T-cell (primary cell): Measurements from ENCODE around the gene CD34. TPM values are rescaled to one million over a fixed set of nuclear protein-coding genes. Genes with fewer than 3 reads are reported as not detected.

Experiments used
- ATAC-seq, 4 experiments: fragments of 200-7000 bp in 3 of 4; fragments of 150-1000 bp in 1 of 4; cut with Tn5 transposase; replicated peaks in 1 of 4; 1 replicate in 3 of 4; 2 replicates in 1 of 4; pipeline ENCODE4 v1.10.0; 2021; ENCODE audit warnings: moderate library complexity in 3 of 4, mild to moderate bottlenecking in 2 of 4, moderate number of reproducible peaks in 1 of 4
- CTCF ChIA-PET, 2 donors: fragments of 300-600 bp; sonication (Branson Sonifier 250); formaldehyde crosslinking; loops; one replicate each; lab custom pipeline; 2022; ENCODE audit warnings: antibody characterized with exemption in 2 of 2; lab: Charles Lee
- POLR2A ChIA-PET, 2 donors: fragments of 300-600 bp; sonication (Branson Sonifier 250); formaldehyde crosslinking; loops; one replicate each; lab custom pipeline; 2022; ENCODE audit warnings: antibody characterized with exemption in 2 of 2; lab: Charles Lee
- DNase-seq, 35 experiments: peaks; one replicate each; pipeline versions ENCODE4 v3.0.0 to v3.0.0-alpha.2; 2013 to 2023
- H3K27ac ChIP-seq: one replicate; pipeline ENCODE4 v1.5.1; 2013; ENCODE audit warnings: low read length
- H3K27me3 ChIP-seq, 2 experiments: replicated peaks in 1 of 2; 1 replicate in 1 of 2; 2 replicates in 1 of 2; pipeline versions ENCODE4 v1.6.1 to v1.7.0; 2013; ENCODE audit warnings: low read length in 1 of 2, mixed read lengths in 1 of 2; ENCODE audit not compliant: control insufficient read depth in 2 of 2, insufficient read depth in 2 of 2; ENCODE audit errors: extremely low read depth in 1 of 2
- H3K36me3 ChIP-seq, 2 donors: 1 replicate in 1 of 2; 2 replicates in 1 of 2; pipeline versions ENCODE4 v1.6.1 to v1.7.0; 2013; ENCODE audit warnings: low read length in 1 of 2; ENCODE audit not compliant: control insufficient read depth in 2 of 2, insufficient read depth in 1 of 2; ENCODE audit errors: extremely low read depth in 1 of 2
- H3K4me1 ChIP-seq, 2 experiments: 1 replicate in 1 of 2; 2 replicates in 1 of 2; pipeline versions ENCODE4 v1.6.1 to v1.7.0; 2013; ENCODE audit warnings: low read length in 2 of 2, mixed read lengths in 1 of 2; ENCODE audit not compliant: insufficient read depth in 2 of 2, control insufficient read depth in 1 of 2; ENCODE audit errors: extremely low read depth in 1 of 2
- H3K4me3 ChIP-seq, 2 donors: 1 replicate in 1 of 2; 2 replicates in 1 of 2; pipeline versions ENCODE4 v1.5.1 to v1.7.0; 2013; ENCODE audit warnings: mild to moderate bottlenecking in 2 of 2, low read length in 1 of 2, moderate library complexity in 1 of 2; ENCODE audit not compliant: control insufficient read depth in 1 of 2; ENCODE audit errors: extremely low read depth in 1 of 2
- H3K9me3 ChIP-seq: 2 replicates; pipeline ENCODE4 v1.7.0; 2013
- H3K27ac Mint-ChIP-seq, 2 donors: one replicate each; pipeline ENCODE4 v1.8.0; 2020 to 2021; ENCODE audit warnings: mild to moderate bottlenecking in 2 of 2, mixed read lengths in 2 of 2
- H3K27me3 Mint-ChIP-seq, 2 donors: one replicate each; pipeline ENCODE4 v1.8.0; 2021 to 2022; ENCODE audit warnings: mixed read lengths in 2 of 2
- H3K36me3 Mint-ChIP-seq: one replicate; pipeline ENCODE4 v1.8.0; 2021; ENCODE audit warnings: mixed read lengths
- H3K4me1 Mint-ChIP-seq, 3 donors: one replicate each; pipeline ENCODE4 v1.8.0; 2020 to 2022; ENCODE audit warnings: mixed read lengths in 3 of 3, mild to moderate bottlenecking in 1 of 3
- H3K4me3 Mint-ChIP-seq, 3 donors: one replicate each; pipeline ENCODE4 v1.8.0; 2020 to 2022; ENCODE audit warnings: mild to moderate bottlenecking in 3 of 3, mixed read lengths in 3 of 3, moderate library complexity in 3 of 3
- H3K9me3 Mint-ChIP-seq, 3 donors: one replicate each; pipeline ENCODE4 v1.8.0; 2020 to 2022; ENCODE audit warnings: mixed read lengths in 3 of 3
- WGBS: methylation state at CpG from one replicate; pipeline ENCODE4 v1.1.5; 2013; ENCODE audit warnings: missing lambda C conversion rate; ENCODE audit not compliant: insufficient coverage; 5-methylcytosine and 5-hydroxymethylcytosine counted together
- total RNA-seq, 35 experiments: library from RNA in 6 of 35; stranded (reverse) in 6 of 35; fragments of 120-200 nt in 1 of 35; gene quantifications; one replicate each; pipeline versions ENCODE4 v1.2.1 to v1.2.4 and lab custom pipeline; 2013 to 2026

Gene CD34
- total RNA-seq, 5 donors from 2014 or later (not counting 1 experiment from before 2014, with no cell fraction given): 0.57 to 1.6 (median 0.83) TPM

GRCh38 chr1:207898836-207899235 lies 12.1 kb downstream of the CD34 start:
- Histone ChIP-seq H3K9me3 (no peaks in the 10 kb centered on the region), H3K4me1 (no peaks in the 10 kb centered on the region), H3K27me3 (no peaks in the 10 kb centered on the region), H3K36me3 (no peaks in the 10 kb centered on the region), H3K27ac (no peak overlapping the region), H3K4me3 (no peak overlapping the region)
- Mint-ChIP-seq H3K9me3 (no peaks in the 10 kb centered on the region), H3K36me3 (no peaks in the 10 kb centered on the region), H3K4me3 (no peak overlapping the region), H3K4me1 (no peaks in the 10 kb centered on the region), H3K27ac (no peak overlapping the region), H3K27me3 (no peaks in the 10 kb centered on the region)
- ChIA-PET POLR2A (no interaction called here), CTCF (interaction anchor here (1.2 kb wide), 2 partner anchors 12 to 13 kb away, joined by 3 to 5 read pairs; no protein-coding TSS in a partner anchor)
- WGBS: 93% methylated on average over 1 of the region's 3 CpGs
- ATAC-seq: no peak
- DNase-seq: no peak

GRCh38 chr1:207898260-207898659 lies 12.7 kb downstream of the CD34 start:
- Mint-ChIP-seq H3K36me3 (no peaks in the 10 kb centered on the region), H3K27me3 (no peaks in the 10 kb centered on the region), H3K4me1 (no peaks in the 10 kb centered on the region), H3K9me3 (no peaks in the 10 kb centered on the region), H3K4me3 (no peak overlapping the region), H3K27ac (no peak overlapping the region)
- ChIA-PET CTCF (no interaction called here), POLR2A (no interaction called here)
- ATAC-seq (no peak), DNase-seq (no peak)
- Histone ChIP-seq H3K4me3 (no peak overlapping the region), H3K27me3 (no peaks in the 10 kb centered on the region), H3K4me1 (no peaks in the 10 kb centered on the region), H3K27ac (no peak overlapping the region), H3K36me3 (no peaks in the 10 kb centered on the region), H3K9me3 (no peaks in the 10 kb centered on the region)
- WGBS: 79% methylated on average over 2 of the region's 2 CpGs

GRCh38 chr1:207897188-207897587 lies 13.7 kb downstream of the CD34 start:
- H3K27me3 ChIP-seq: no peaks in the 10 kb centered on the region
- POLR2A ChIA-PET: no interaction called here
- no peak for DNase-seq
- no CpG with 5 or more reads among the region's 2 CpGs for WGBS
- H3K9me3 ChIP-seq: no peaks in the 10 kb centered on the region
- no peak overlapping the region for H3K27ac ChIP-seq
- CTCF ChIA-PET: interaction anchor here (0.6 to 1.9 kb wide), 4 partner anchors 10 to 66 kb away, joined by 3 to 11 read pairs (median 6); no protein-coding TSS in a partner anchor
- H3K4me3 ChIP-seq: no peak overlapping the region
- no peaks in the 10 kb centered on the region for H3K36me3 ChIP-seq
- H3K4me1 ChIP-seq: no peaks in the 10 kb centered on the region
- no peak for ATAC-seq
- Mint-ChIP-seq H3K4me1 (no peaks in the 10 kb centered on the region), H3K27me3 (no peaks in the 10 kb centered on the region), H3K36me3 (no peaks in the 10 kb centered on the region), H3K27ac (no peak overlapping the region), H3K9me3 (no peaks in the 10 kb centered on the region), H3K4me3 (no peak overlapping the region)

GRCh38 chr1:207896547-207896946 lies 14.4 kb downstream of the CD34 start:
- Mint-ChIP-seq H3K27me3 (no peaks in the 10 kb centered on the region), H3K4me3 (no peak overlapping the region), H3K4me1 (no peaks in the 10 kb centered on the region), H3K36me3 (no peaks in the 10 kb centered on the region), H3K27ac (no peak overlapping the region), H3K9me3 (no peaks in the 10 kb centered on the region)
- Histone ChIP-seq H3K4me3 (no peak overlapping the region), H3K36me3 (no peaks in the 10 kb centered on the region), H3K9me3 (no peaks in the 10 kb centered on the region), H3K4me1 (no peaks in the 10 kb centered on the region), H3K27me3 (no peaks in the 10 kb centered on the region), H3K27ac (no peak overlapping the region)
- DNase-seq: no peak
- ATAC-seq: no peak
- CTCF ChIA-PET: interaction anchor here (0.5 to 1.9 kb wide), 5 partner anchors 10 to 72 kb away, joined by 3 to 11 read pairs (median 6); no protein-coding TSS in a partner anchor
- POLR2A ChIA-PET: no interaction called here

GRCh38 chr1:207894704-207895103 lies 16.2 kb downstream of the CD34 start:
- no peak for ATAC-seq
- Histone ChIP-seq H3K4me3 (no peak overlapping the region), H3K27me3 (no peaks in the 10 kb centered on the region), H3K36me3 (no peaks in the 10 kb centered on the region), H3K27ac (no peak overlapping the region), H3K4me1 (no peaks in the 10 kb centered on the region), H3K9me3 (no peaks in the 10 kb centered on the region)
- no peaks in the 10 kb centered on the region for H3K4me1 Mint-ChIP-seq
- ChIA-PET CTCF (no interaction called here), POLR2A (no interaction called here)
- no peak overlapping the region for H3K4me3 Mint-ChIP-seq
- DNase-seq: no peak
- H3K27ac Mint-ChIP-seq: no peak overlapping the region
- no peaks in the 10 kb centered on the region for H3K9me3 Mint-ChIP-seq
- no peaks in the 10 kb centered on the region for H3K36me3 Mint-ChIP-seq
- no CpG with 5 or more reads among the region's 2 CpGs for WGBS
- peaks cover 0 to under 1% of the 10 kb centered on the region in 2 donors for H3K27me3 Mint-ChIP-seq

GRCh38 chr1:207893737-207894582 lies 17.0 kb downstream of the CD34 start:
- Histone ChIP-seq H3K4me1 (no peaks in the 10 kb centered on the region), H3K27ac (no peak overlapping the region), H3K9me3 (no peaks in the 10 kb centered on the region), H3K27me3 (no peaks in the 10 kb centered on the region), H3K36me3 (no peaks in the 10 kb centered on the region), H3K4me3 (no peak overlapping the region)
- ChIA-PET CTCF (interaction anchor here in 1 of 2 donors (0.6 to 1.5 kb wide), 2 partner anchors 69 to 106 kb away, joined by 3 read pairs; no protein-coding TSS in a partner anchor), POLR2A (no interaction called here)
- no peak for ATAC-seq
- peaks cover 0 to 5% of the 10 kb centered on the region in 2 donors for H3K27me3 Mint-ChIP-seq
- H3K27ac Mint-ChIP-seq: no peak overlapping the region
- no peaks in the 10 kb centered on the region for H3K36me3 Mint-ChIP-seq
- no peaks in the 10 kb centered on the region for H3K9me3 Mint-ChIP-seq
- H3K4me3 Mint-ChIP-seq: no peak overlapping the region
- no CpG with 5 or more reads among the region's 6 CpGs for WGBS
- H3K4me1 Mint-ChIP-seq: no peaks in the 10 kb centered on the region
- no peak for DNase-seq
